Thoracic aorta (tissue), 2 donors: ENCODE results near the gene RTF2. TPM values are rescaled to one million over a fixed set of nuclear protein-coding genes. Genes with fewer than 3 reads are reported as not detected.
"Not testable (repeated sequence)": the region's sequence is repeated elsewhere in the genome, so short reads cannot be mapped to it uniquely, and the experiment has no call there.

Source experiments
- ATAC-seq: fragments of 150-250 bp; one replicate; pipeline ENCODE4 v1.8.0; 2017; ENCODE audit warnings: low read depth; ENCODE audit not compliant: insufficient number of reproducible peaks, low FRiP score
- DNase-seq: peaks from one replicate; pipeline ENCODE4 v3.0.0-alpha.2; 2020; ENCODE audit warnings: low spot score
- H3K27ac ChIP-seq, 2 donors: fragments of 200-600 bp; sonication (generic); 1 replicate in 1 of 2; 2 replicates in 1 of 2; pipeline ENCODE4 v1.5.1; 2016; ENCODE audit warnings: mild to moderate bottlenecking in 2 of 2, moderate library complexity in 2 of 2
- H3K27me3 ChIP-seq: fragments of 200-600 bp; sonication (generic); replicated peaks from 2 replicates; pipeline ENCODE4 v1.6.0; 2016; ENCODE audit warnings: mild to moderate bottlenecking; ENCODE audit not compliant: insufficient read depth
- H3K36me3 ChIP-seq: fragments of 200-600 bp; sonication (generic); one replicate; pipeline ENCODE4 v1.5.1; 2016
- H3K4me1 ChIP-seq, 2 donors: fragments of 200-600 bp; sonication (generic); 1 replicate in 1 of 2; 2 replicates in 1 of 2; pipeline versions ENCODE4 v1.5.1 to v1.6.0; 2016; ENCODE audit warnings: low read depth in 2 of 2, mild to moderate bottlenecking in 1 of 2; ENCODE audit not compliant: control insufficient read depth in 1 of 2
- H3K4me3 ChIP-seq: fragments of 200-600 bp; sonication (generic); 2 replicates; pipeline ENCODE4 v1.5.1; 2016; ENCODE audit warnings: mild to moderate bottlenecking
- H3K9me3 ChIP-seq: fragments of 200-600 bp; sonication (generic); 2 replicates; pipeline ENCODE4 v1.5.1; 2016
- total RNA-seq, 2 donors: library from RNA; depleted of rRNA; stranded (reverse); fragments of >200 nt; gene quantifications; one replicate each; pipeline versions ENCODE4 v1.1.0 to v1.2.3, GENCODE V29; 2016
- TF ChIP-seq, protein P1 (sequence below): fragments of 200-600 bp; sonication (generic); IDR thresholded peaks from one replicate; pipeline ENCODE4 v1.5.1; 2019; ENCODE audit warnings: antibody characterized with exemption

Gene RTF2
- total RNA-seq, 2 donors from 2014 or later: 70.9 to 71.6 TPM

DNA sequence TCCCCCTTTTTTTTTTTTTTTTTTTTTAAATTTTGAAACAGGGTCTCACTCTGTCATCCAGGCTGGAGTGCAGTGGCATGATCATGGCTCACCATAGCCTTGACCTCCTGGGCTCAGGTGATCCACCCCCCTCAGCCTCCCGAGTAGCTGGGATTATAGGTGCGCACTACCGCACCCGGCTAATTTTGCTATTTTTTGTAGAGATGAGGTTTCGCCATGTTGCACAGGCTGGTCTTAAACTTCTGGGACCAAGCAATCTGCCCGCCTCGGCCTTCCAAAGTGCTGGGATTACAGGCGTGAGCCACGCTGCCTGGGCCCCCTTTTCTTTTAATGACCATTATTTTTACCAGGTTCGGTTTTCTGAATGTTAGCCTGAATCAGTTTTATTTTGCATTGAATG lies 51.1 kb downstream of the RTF2 start:
- no peak for DNase-seq

DNA sequence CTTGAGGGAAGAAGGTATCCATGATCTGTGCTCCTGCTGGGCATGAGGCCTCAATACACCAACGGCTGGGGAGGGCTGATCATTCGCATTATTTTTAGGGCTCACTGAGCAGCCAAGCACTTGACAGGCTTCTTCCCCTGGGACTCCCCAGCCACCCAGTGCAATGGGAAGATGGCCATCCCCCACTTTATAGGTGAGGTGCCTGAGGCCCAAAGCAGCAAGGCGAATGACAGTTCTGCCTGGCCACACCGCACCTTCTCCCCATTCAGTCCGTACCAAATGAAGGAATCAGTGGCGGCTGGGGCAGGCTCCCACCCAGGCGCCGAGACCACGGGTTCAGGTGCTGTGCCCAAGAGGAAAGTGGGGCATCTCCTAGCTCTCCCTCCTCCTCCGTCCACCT lies 51.8 kb downstream of the RTF2 start:
- Histone ChIP-seq H3K27me3 (no peaks in the 10 kb centered on the region), H3K4me1 (no peaks in the 10 kb centered on the region), H3K27ac (no peak overlapping the region), H3K4me3 (no peak overlapping the region), H3K9me3 (peaks cover 20% of the 10 kb centered on the region), H3K36me3 (peaks cover 39% of the 10 kb centered on the region)
- TF ChIP-seq, protein P1, sequence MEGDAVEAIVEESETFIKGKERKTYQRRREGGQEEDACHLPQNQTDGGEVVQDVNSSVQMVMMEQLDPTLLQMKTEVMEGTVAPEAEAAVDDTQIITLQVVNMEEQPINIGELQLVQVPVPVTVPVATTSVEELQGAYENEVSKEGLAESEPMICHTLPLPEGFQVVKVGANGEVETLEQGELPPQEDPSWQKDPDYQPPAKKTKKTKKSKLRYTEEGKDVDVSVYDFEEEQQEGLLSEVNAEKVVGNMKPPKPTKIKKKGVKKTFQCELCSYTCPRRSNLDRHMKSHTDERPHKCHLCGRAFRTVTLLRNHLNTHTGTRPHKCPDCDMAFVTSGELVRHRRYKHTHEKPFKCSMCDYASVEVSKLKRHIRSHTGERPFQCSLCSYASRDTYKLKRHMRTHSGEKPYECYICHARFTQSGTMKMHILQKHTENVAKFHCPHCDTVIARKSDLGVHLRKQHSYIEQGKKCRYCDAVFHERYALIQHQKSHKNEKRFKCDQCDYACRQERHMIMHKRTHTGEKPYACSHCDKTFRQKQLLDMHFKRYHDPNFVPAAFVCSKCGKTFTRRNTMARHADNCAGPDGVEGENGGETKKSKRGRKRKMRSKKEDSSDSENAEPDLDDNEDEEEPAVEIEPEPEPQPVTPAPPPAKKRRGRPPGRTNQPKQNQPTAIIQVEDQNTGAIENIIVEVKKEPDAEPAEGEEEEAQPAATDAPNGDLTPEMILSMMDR: no peak
- ATAC-seq (no peak), DNase-seq (no peak)

More for the DNA sequence above, 51.1 kb downstream of the RTF2 start:
- no peaks in the 10 kb centered on the region for H3K27me3 ChIP-seq
- H3K9me3 ChIP-seq: peaks cover 20% of the 10 kb centered on the region
- H3K36me3 ChIP-seq: peaks cover 39% of the 10 kb centered on the region
- TF ChIP-seq, protein P1: no peak
- no peak for ATAC-seq
- no peak overlapping the region for H3K27ac ChIP-seq
- H3K4me3 ChIP-seq: no peak overlapping the region
- no peaks in the 10 kb centered on the region for H3K4me1 ChIP-seq

DNA sequence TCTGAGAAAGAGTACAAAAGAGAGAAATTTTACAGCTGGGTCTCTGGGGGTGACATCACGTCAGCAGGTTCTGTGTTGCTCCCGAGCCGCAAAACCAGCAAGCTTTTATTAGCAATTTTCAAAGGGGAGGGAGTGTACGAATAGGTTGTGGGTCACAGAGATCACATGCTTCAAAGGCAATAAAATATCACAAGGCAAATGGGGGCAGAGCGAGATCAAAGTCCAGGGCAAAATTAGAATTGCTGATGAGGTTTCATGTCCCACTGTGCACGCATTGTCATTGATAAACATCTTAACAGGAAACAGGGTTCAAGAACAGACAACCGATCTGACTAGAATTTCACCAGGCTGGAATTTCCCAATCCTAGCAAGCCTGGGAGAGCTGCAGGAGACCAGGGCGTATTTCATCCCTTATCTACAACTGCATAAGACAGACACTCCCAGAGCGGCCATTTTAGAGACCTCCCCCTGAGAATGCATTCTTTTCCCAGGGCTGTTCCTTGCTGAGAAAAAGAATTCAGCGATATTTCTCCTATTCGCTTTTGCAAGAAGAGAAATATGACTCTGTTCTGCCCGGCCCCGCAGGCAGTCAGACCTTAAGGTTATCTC lies 52.4 kb downstream of the RTF2 start:
- ATAC-seq, H3K27me3 ChIP-seq, H3K4me1 ChIP-seq, DNase-seq, H3K4me3 ChIP-seq, H3K27ac ChIP-seq: not testable (repeated sequence)
- peaks cover 20% of the 10 kb centered on the region for H3K9me3 ChIP-seq
- H3K36me3 ChIP-seq: peaks cover 39% of the 10 kb centered on the region

DNA sequence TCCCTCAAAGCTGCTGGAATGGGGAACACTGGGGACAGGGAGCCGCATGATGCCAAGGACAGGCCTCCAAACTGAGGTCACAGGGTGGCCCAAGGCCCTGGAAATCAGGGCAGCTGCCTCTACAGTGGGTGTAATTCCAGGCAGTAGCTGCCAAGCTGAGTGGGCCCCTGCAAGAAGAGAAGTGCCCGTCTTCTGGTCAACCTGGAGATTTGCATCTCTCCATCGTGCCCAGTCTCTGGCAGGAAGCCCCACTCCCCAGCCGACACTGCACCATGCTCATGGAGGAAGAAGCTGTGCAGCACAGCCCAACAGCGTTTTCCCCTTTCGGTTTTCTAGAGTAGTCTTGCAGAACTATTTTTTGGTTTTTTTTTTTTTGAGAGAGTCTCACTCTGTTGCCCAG lies 53.9 kb downstream of the RTF2 start:
- ATAC-seq (no peak), DNase-seq (no peak)
- no peaks in the 10 kb centered on the region for H3K27me3 ChIP-seq
- H3K36me3 ChIP-seq: peaks cover 34% of the 10 kb centered on the region
- H3K9me3 ChIP-seq: peaks cover 20% of the 10 kb centered on the region
- H3K4me3 ChIP-seq: no peak overlapping the region
- TF ChIP-seq, protein P1: no peak
- no peak overlapping the region for H3K27ac ChIP-seq
- H3K4me1 ChIP-seq: no peaks in the 10 kb centered on the region

DNA sequence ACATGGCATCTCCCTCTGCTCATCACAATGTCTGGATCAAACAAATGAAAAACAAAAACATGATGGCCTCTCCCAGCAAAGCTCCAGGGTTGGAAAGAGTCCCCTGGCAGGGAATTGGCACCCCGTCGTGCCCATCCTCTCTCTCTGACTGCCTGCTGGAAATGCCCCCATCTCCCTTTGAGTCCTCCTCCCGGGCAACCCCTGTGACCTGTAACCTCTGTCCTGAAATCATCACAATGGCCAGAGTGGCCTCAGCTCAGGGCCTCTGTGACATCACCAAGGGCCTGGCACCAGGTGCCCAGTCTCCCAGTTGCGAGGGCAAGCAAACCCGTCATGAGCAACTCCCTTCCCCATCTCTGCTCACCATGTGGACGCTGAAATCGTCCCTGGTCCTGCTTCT lies 56.0 kb downstream of the RTF2 start, which contains the start of gene FAM209A:
TSS of gene FAM209A (plus strand) at position 301 of the 400 bp plus-strand sequence. CDS start at position 366, 65 bp downstream.
- not testable (repeated sequence) for H3K27ac ChIP-seq, ATAC-seq, DNase-seq, H3K4me3 ChIP-seq, H3K4me1 ChIP-seq, H3K27me3 ChIP-seq
- Histone ChIP-seq H3K36me3 (peaks cover 14% of the 10 kb centered on the region), H3K9me3 (peaks cover 20% of the 10 kb centered on the region)

DNA sequence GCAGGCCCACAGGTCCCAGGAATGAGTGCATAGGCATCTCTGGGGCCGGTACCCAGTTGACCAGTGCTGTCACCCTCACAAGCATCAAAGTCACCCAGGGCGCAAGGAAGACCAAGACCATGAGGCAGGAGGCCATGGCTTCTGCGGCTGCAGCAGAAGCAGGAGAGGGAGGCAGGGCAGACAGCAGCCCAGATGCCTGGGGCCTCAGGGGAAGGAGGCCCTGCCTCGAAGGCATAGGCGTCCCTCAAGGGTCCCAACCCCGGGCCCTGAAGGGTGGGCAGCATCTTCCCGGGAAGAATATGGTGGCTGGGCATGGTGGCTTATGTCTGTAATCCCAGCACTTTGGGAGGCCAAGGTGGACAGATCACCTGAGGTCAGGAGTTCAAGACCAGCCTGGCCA lies 59.1 kb downstream of the RTF2 start:
- ATAC-seq (no peak), DNase-seq (no peak)
- no peaks in the 10 kb centered on the region for H3K27me3 ChIP-seq
- no peaks in the 10 kb centered on the region for H3K36me3 ChIP-seq
- TF ChIP-seq, protein P1: no peak
- H3K4me1 ChIP-seq: no peaks in the 10 kb centered on the region
- H3K9me3 ChIP-seq: no peaks in the 10 kb centered on the region
- H3K27ac ChIP-seq: no peak overlapping the region
- no peak overlapping the region for H3K4me3 ChIP-seq

DNA sequence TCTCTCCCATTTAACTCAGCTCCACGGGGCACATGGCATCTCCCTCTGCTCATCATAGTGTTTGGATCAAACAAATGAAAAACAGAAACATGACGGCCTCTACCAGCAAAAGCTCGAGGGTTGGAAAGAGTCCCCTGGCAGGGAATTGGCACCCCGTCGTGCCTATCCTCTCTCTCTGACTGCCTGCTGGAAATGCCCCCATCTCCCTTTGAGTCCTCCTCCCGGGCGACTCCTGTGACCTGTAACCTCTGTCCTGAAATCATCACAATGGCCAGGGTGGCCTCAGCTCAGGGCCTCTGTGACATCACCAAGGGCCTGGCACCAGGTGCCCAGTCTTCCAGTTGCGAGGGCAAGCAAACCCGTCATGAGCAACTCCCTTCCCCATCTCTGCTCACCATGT lies 64.5 kb downstream of the RTF2 start, which contains the start of gene FAM209B:
TSS of gene FAM209B (plus strand) at position 301 of the 400 bp plus-strand sequence. CDS start at position 397, 96 bp downstream.
- H3K27me3 ChIP-seq, H3K36me3 ChIP-seq, H3K4me1 ChIP-seq, H3K9me3 ChIP-seq, H3K4me3 ChIP-seq, H3K27ac ChIP-seq, ATAC-seq, DNase-seq: not testable (repeated sequence)
